HL-60 (cell line): ENCODE measurements around the gene SPPL2A.
"Not testable (repeated sequence)": the region's sequence is repeated elsewhere in the genome, so short reads cannot be mapped to it uniquely, and the experiment has no call there.

Experiments used
- DNase-seq, 2 experiments: peaks; one replicate each; pipeline ENCODE4 v3.0.0-alpha.2; 2010 to 2020; ENCODE audit warnings: low read depth in 1 of 2, low spot score in 1 of 2
- H3K27ac ChIP-seq: fragments of 250-450 bp; sonication (Bioruptor Pico); replicated peaks from 2 replicates; pipeline ENCODE4 v1.5.1; 2020; ENCODE audit warnings: mild to moderate bottlenecking, moderate library complexity
- H3K27me3 ChIP-seq: fragments of 250-450 bp; sonication (Bioruptor Pico); 2 replicates; pipeline ENCODE4 v1.5.1; 2021; ENCODE audit warnings: mild to moderate bottlenecking, moderate library complexity; ENCODE audit not compliant: insufficient read depth, poor library complexity, severe bottlenecking
- H3K4me3 ChIP-seq: replicated peaks from 2 replicates; pipeline ENCODE4 v1.5.1; 2011; ENCODE audit warnings: mild to moderate bottlenecking, control low read depth, low read length; ENCODE audit not compliant: insufficient read depth
- GABPA ChIP-seq: IDR thresholded peaks from 2 replicates; pipeline ENCODE4 v1.6.1; 2012; ENCODE audit warnings: low read depth
- POLR2AphosphoS5 ChIP-seq: IDR thresholded peaks from 2 replicates; pipeline ENCODE4 v1.6.1; 2012; ENCODE audit warnings: low read depth
- SPI1 ChIP-seq: IDR thresholded peaks from 2 replicates; pipeline ENCODE4 v1.6.1; 2012; ENCODE audit warnings: low read depth, mild to moderate bottlenecking, borderline replicate concordance
- TF ChIP-seq, protein P1 (sequence below): IDR thresholded peaks from one replicate; pipeline ENCODE4 v1.5.1; 2011; ENCODE audit warnings: low read length, control low read depth, inconsistent platforms; ENCODE audit not compliant: insufficient read depth
- TF ChIP-seq, protein P2 (sequence below): IDR thresholded peaks from 2 replicates; pipeline ENCODE4 v1.6.1; 2012; ENCODE audit warnings: low read depth; ENCODE audit not compliant: insufficient replicate concordance

SPPL2A gene

DNA sequence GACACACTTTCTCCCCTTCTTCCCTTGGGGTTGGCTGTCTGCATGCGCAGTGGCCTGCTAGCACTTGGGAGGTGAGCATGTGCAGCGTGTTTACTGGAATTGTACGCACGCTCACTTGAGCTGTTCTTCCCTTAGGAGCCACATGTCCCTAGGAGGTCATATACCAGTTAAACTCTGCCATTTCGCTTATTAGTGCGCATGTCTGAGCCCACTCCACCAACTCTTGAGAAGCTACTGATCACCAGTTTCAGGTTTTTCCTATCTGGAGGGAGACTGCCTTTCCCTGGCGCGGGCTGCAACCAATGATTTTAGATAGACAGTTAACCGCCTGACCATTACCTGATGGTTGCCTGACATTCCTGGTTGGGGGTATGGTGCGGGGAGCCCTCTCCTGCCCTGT, 47.6 kb upstream of the SPPL2A start:
- TF ChIP-seq SPI1 (no peak), GABPA (no peak), POLR2AphosphoS5 (no peak)
- TF ChIP-seq, protein P1, sequence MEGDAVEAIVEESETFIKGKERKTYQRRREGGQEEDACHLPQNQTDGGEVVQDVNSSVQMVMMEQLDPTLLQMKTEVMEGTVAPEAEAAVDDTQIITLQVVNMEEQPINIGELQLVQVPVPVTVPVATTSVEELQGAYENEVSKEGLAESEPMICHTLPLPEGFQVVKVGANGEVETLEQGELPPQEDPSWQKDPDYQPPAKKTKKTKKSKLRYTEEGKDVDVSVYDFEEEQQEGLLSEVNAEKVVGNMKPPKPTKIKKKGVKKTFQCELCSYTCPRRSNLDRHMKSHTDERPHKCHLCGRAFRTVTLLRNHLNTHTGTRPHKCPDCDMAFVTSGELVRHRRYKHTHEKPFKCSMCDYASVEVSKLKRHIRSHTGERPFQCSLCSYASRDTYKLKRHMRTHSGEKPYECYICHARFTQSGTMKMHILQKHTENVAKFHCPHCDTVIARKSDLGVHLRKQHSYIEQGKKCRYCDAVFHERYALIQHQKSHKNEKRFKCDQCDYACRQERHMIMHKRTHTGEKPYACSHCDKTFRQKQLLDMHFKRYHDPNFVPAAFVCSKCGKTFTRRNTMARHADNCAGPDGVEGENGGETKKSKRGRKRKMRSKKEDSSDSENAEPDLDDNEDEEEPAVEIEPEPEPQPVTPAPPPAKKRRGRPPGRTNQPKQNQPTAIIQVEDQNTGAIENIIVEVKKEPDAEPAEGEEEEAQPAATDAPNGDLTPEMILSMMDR: no peak
- TF ChIP-seq, protein P2, sequence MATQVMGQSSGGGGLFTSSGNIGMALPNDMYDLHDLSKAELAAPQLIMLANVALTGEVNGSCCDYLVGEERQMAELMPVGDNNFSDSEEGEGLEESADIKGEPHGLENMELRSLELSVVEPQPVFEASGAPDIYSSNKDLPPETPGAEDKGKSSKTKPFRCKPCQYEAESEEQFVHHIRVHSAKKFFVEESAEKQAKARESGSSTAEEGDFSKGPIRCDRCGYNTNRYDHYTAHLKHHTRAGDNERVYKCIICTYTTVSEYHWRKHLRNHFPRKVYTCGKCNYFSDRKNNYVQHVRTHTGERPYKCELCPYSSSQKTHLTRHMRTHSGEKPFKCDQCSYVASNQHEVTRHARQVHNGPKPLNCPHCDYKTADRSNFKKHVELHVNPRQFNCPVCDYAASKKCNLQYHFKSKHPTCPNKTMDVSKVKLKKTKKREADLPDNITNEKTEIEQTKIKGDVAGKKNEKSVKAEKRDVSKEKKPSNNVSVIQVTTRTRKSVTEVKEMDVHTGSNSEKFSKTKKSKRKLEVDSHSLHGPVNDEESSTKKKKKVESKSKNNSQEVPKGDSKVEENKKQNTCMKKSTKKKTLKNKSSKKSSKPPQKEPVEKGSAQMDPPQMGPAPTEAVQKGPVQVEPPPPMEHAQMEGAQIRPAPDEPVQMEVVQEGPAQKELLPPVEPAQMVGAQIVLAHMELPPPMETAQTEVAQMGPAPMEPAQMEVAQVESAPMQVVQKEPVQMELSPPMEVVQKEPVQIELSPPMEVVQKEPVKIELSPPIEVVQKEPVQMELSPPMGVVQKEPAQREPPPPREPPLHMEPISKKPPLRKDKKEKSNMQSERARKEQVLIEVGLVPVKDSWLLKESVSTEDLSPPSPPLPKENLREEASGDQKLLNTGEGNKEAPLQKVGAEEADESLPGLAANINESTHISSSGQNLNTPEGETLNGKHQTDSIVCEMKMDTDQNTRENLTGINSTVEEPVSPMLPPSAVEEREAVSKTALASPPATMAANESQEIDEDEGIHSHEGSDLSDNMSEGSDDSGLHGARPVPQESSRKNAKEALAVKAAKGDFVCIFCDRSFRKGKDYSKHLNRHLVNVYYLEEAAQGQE: no peak
- Histone ChIP-seq H3K4me3 (no peak overlapping the region), H3K27me3 (no peaks in the 10 kb centered on the region), H3K27ac (no peak overlapping the region)
- DNase-seq: no peak

DNA sequence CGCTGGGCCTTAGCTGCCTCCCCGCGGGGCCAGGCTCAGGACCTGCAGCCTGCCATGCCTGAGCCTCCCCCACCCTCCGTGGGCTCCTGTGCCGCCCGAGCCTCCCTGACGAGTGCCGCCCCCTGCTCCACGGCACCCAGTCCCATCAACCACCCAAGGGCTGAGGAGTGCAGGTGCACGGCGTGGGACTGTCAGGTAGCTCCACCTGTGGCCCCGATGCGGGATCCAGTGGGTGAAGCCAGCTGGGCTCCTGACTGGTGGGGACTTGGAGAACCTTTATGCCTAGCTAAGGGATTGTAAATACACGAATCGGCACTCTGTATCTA, 46.6 kb upstream of the SPPL2A start:
- H3K27ac ChIP-seq, H3K27me3 ChIP-seq, H3K4me3 ChIP-seq, DNase-seq: not testable (repeated sequence)

DNA sequence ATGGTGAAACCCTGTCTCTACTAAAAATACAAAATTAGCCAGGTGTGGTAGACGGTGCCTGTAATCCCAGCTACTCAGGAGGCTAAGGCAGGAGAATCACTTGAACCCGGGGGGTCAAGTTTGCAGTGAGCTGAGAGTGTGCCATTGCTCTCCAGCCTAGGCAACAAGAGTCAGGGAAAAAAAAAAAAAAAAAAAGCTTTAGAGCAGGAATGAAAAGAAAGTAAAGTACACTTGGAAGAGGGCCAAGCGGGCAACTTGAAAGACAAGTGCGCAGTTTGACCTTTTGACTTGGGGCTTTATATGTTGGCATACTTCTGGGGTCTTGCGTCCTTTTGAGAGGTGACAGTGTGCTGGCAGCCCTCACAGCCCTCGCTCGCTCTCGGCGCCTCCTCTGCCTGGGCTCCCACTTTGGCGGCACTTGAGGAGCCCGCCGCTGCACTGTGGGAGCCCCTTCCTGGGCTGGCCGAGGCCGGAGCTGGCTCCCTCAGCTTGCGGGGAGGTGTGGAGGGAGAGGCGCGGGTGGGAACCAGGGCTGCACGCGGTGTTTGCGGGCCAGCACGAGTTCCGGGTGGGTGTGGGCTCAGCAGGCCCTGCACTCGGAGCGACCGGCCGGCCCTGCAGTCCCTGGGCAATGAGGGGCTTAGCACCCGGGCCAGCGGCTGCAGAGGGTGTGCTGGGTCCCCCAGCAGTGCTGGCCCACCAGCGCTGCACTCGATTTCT, 46.1 kb upstream of the SPPL2A start:
- DNase-seq, H3K4me3 ChIP-seq, H3K27me3 ChIP-seq, H3K27ac ChIP-seq: not testable (repeated sequence)

DNA sequence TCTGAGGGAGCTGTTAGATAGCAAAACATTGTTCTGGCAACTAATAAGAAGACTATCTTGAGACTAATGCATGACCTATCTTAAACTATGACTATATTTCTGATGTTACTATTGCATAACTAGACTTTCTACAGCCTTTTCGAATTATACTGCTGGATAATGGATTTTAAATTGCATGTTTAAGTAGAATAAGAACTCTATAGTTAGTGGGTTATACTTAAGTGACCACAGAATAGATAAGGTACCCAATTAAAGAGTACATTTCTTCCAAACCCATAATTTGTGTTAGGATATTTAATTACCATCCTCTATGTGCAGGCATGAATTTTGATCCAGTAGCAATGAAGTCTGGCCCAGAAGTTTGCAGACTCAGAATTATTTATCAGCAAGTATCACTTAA, 44.6 kb upstream of the SPPL2A start:
- no peak overlapping the region for H3K27ac ChIP-seq
- no peak for DNase-seq
- H3K4me3 ChIP-seq: no peak overlapping the region
- H3K27me3 ChIP-seq: no peaks in the 10 kb centered on the region
- TF ChIP-seq, protein P2: no peak
- TF ChIP-seq POLR2AphosphoS5: no peak
- TF ChIP-seq GABPA: no peak
- TF ChIP-seq, protein P1: no peak
- no peak for TF ChIP-seq SPI1

DNA sequence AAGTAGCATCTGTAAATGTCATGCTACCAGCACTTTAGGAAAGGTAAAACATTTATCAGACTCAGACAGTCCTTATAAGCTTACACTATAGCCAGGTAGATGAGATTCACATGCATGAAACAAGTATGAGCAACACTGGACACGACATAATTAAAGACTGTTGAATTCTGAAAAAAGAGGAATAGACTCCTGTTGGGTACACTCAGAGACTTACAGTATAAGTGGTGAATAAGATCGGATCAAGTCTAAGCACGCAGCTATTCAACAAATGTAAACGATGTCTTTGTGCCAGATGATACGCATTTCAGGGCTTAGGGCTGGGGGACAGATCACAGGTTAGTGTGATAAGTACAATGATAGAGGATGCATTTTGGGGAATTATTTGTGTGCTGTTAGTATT, 43.2 kb upstream of the SPPL2A start:
- Histone ChIP-seq H3K27ac (no peak overlapping the region), H3K4me3 (no peak overlapping the region)

More for the DNA sequence above, 43.2 kb upstream of the SPPL2A start:
- no peak for DNase-seq
- TF ChIP-seq SPI1 (no peak), GABPA (no peak), POLR2AphosphoS5 (no peak)
- TF ChIP-seq, protein P2: no peak
- TF ChIP-seq, protein P1: no peak
- H3K27me3 ChIP-seq: no peaks in the 10 kb centered on the region
